NCI-H526 (cell line): ENCODE results near the gene TAB2.
"Not testable (repeated sequence)": the region's sequence is repeated elsewhere in the genome, so short reads cannot be mapped to it uniquely, and the experiment has no call there.

Experiments used
- DNase-seq, 2 experiments: peaks; one replicate each; lab custom pipeline; 2025; lab: John Stamatoyannopoulos, UW

The TAB2 gene

GRCh38 chr6:149459761-149460160 lies 142.2 kb downstream of the TAB2 start:
- no peak for DNase-seq

GRCh38 chr6:149460249-149460648 lies 142.7 kb downstream of the TAB2 start:
- not testable (repeated sequence) for DNase-seq
